OCI-LY3 (cell line): Measurements from ENCODE around the gene SNTN.

ENCODE experiments used
- EZH2phosphoT487 ChIP-seq: fragments of 200-600 bp; shearing (Covaris generic); IDR thresholded peaks from 2 replicates; pipeline ENCODE4 v1.6.1; 2018; ENCODE audit warnings: antibody characterized with exemption, mixed run types, low read depth
- TF ChIP-seq, protein P1 (sequence below): fragments of 200-600, 300-600 bp; sonication (generic); IDR thresholded peaks from 2 replicates; pipeline ENCODE4 v1.5.1; 2014; ENCODE audit warnings: antibody characterized with exemption, low read length, low read depth

DNA sequence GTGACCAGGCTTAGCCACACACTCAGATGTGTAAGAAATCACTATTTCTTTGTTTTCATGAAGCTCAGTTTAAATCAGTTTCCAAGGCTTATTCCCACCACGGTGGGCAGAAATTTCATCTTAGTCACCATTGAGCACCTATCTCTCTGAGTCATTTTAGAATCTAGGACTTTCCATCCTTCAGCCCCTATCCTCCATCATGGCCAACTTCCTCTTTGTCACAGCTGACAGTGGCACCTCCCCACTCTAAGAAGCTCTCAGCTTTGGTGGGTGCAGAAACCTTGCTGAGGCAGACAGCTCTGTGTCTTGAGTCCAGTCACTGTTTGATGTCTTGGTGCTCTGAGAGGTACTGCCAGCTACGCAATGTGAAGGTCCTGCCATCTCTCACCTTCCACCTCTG, 32.9 kb downstream of the SNTN start:
- TF ChIP-seq, protein P1, sequence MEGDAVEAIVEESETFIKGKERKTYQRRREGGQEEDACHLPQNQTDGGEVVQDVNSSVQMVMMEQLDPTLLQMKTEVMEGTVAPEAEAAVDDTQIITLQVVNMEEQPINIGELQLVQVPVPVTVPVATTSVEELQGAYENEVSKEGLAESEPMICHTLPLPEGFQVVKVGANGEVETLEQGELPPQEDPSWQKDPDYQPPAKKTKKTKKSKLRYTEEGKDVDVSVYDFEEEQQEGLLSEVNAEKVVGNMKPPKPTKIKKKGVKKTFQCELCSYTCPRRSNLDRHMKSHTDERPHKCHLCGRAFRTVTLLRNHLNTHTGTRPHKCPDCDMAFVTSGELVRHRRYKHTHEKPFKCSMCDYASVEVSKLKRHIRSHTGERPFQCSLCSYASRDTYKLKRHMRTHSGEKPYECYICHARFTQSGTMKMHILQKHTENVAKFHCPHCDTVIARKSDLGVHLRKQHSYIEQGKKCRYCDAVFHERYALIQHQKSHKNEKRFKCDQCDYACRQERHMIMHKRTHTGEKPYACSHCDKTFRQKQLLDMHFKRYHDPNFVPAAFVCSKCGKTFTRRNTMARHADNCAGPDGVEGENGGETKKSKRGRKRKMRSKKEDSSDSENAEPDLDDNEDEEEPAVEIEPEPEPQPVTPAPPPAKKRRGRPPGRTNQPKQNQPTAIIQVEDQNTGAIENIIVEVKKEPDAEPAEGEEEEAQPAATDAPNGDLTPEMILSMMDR: no peak
- no peak for TF ChIP-seq EZH2phosphoT487
